KMS-11 (cell line): ENCODE measurements around the gene CACUL1.

Source experiments
- H2AFZ ChIP-seq: fragments of 200-600 bp; sonication (generic); 2 replicates; pipeline ENCODE4 v1.6.1; 2016; ENCODE audit warnings: antibody characterized with exemption, mixed run types, low read depth
- H3K27ac ChIP-seq: fragments of 200-600 bp; sonication (generic); 2 replicates; pipeline ENCODE4 v1.6.1; 2016; ENCODE audit warnings: mild to moderate bottlenecking, mixed run types
- H3K27me3 ChIP-seq: fragments of 200-600 bp; sonication (generic); 2 replicates; pipeline ENCODE4 v1.6.1; 2017; ENCODE audit warnings: mild to moderate bottlenecking, low read depth, mixed run types, moderate library complexity; ENCODE audit not compliant: insufficient read depth
- H3K36me3 ChIP-seq: fragments of 200-600 bp; sonication (generic); 2 replicates; pipeline ENCODE4 v1.6.1; 2017; ENCODE audit warnings: mild to moderate bottlenecking, mixed run types; ENCODE audit not compliant: insufficient read depth
- H3K4me1 ChIP-seq: fragments of 200-600 bp; sonication (generic); 2 replicates; pipeline ENCODE4 v1.6.1; 2016; ENCODE audit warnings: mild to moderate bottlenecking, low read depth, mixed run types; ENCODE audit not compliant: poor library complexity, severe bottlenecking
- H3K4me2 ChIP-seq: fragments of 200-600 bp; sonication (generic); 2 replicates; pipeline ENCODE4 v1.7.0; 2016; ENCODE audit warnings: mild to moderate bottlenecking, mixed run types
- H3K4me3 ChIP-seq: fragments of 200-600 bp; sonication (generic); IDR thresholded peaks from 2 replicates; pipeline ENCODE4 v1.6.1; 2017; ENCODE audit warnings: low read depth, low read length, mixed read lengths; ENCODE audit not compliant: insufficient read depth
- H3K79me2 ChIP-seq: fragments of 200-600 bp; sonication (generic); 2 replicates; pipeline ENCODE4 v1.6.1; 2016; ENCODE audit warnings: low read depth, mixed run types; ENCODE audit not compliant: insufficient read depth
- H3K9ac ChIP-seq: fragments of 200-600 bp; sonication (generic); 2 replicates; pipeline ENCODE4 v1.6.1; 2016; ENCODE audit warnings: mild to moderate bottlenecking, mixed run types
- H4K20me1 ChIP-seq: fragments of 200-600 bp; sonication (generic); 2 replicates; pipeline ENCODE4 v1.6.1; 2016; ENCODE audit warnings: mild to moderate bottlenecking, mixed run types; ENCODE audit not compliant: insufficient read depth
- TF ChIP-seq, protein P1 (sequence below): fragments of 200-600 bp; sonication (generic); conservative IDR thresholded peaks from 2 replicates; pipeline ENCODE4 v1.6.1; 2017; ENCODE audit warnings: low read depth, mild to moderate bottlenecking, antibody characterized with exemption, low read length, moderate library complexity, mixed read lengths

CACUL1 gene

DNA sequence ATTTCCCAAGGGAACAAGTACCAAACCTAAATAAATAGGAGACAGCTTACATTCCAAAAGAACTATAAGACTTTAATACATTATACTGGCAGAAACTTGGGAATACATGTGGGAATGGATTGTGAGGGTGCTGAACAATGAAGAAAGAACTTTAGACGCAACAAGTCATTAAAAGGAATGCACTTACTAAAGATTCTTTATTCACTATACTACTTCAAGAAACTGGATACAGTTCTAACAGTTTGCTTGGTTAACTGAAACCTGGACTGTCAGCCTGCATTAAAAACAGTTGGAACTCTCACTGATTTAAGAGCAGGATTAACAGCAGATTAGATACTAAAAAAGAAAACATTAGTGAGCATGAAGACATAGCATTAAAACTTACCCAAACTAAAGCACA lies 12.0 kb downstream of the CACUL1 start:
- Histone ChIP-seq H3K4me3 (no peak overlapping the region), H4K20me1 (peaks cover 3% of the 10 kb centered on the region; the same call in 1 of the 2 replicates), H3K9ac (no peak overlapping the region), H3K36me3 (no peaks in the 10 kb centered on the region), H2AFZ (no peak overlapping the region), H3K79me2 (peaks cover 83% of the 10 kb centered on the region), H3K4me2 (no peak overlapping the region), H3K27me3 (no peaks in the 10 kb centered on the region), H3K27ac (no peak overlapping the region), H3K4me1 (peaks cover 15% of the 10 kb centered on the region)
- TF ChIP-seq, protein P1, sequence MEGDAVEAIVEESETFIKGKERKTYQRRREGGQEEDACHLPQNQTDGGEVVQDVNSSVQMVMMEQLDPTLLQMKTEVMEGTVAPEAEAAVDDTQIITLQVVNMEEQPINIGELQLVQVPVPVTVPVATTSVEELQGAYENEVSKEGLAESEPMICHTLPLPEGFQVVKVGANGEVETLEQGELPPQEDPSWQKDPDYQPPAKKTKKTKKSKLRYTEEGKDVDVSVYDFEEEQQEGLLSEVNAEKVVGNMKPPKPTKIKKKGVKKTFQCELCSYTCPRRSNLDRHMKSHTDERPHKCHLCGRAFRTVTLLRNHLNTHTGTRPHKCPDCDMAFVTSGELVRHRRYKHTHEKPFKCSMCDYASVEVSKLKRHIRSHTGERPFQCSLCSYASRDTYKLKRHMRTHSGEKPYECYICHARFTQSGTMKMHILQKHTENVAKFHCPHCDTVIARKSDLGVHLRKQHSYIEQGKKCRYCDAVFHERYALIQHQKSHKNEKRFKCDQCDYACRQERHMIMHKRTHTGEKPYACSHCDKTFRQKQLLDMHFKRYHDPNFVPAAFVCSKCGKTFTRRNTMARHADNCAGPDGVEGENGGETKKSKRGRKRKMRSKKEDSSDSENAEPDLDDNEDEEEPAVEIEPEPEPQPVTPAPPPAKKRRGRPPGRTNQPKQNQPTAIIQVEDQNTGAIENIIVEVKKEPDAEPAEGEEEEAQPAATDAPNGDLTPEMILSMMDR, result no peak

DNA sequence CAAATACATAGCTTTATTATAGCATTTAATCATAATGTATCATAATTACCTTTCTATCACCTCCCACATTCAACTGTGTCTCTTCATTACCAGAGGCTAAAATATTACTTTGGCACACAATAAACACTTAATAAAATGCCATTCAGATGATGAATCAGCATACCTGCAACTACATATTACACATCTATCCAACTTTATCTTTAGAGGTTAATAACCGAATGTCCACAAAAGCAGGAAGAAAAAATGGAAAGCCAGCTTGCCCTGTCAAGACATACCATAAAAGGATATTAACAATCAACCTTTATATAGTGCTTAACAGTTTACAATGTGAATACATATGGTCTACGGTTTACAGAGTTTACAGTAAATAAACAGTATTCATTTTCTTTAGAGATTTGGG lies 12.7 kb downstream of the CACUL1 start:
- Histone ChIP-seq H4K20me1 (no peaks in the 10 kb centered on the region; the same call in 1 of the 2 replicates), H2AFZ (no peak overlapping the region), H3K27ac (no peak overlapping the region), H3K36me3 (no peaks in the 10 kb centered on the region), H3K27me3 (no peaks in the 10 kb centered on the region), H3K4me2 (no peak overlapping the region), H3K4me3 (no peak overlapping the region), H3K9ac (no peak overlapping the region), H3K4me1 (peaks cover 17% of the 10 kb centered on the region), H3K79me2 (peaks cover 75% of the 10 kb centered on the region)
- TF ChIP-seq, protein P1, result no peak

DNA sequence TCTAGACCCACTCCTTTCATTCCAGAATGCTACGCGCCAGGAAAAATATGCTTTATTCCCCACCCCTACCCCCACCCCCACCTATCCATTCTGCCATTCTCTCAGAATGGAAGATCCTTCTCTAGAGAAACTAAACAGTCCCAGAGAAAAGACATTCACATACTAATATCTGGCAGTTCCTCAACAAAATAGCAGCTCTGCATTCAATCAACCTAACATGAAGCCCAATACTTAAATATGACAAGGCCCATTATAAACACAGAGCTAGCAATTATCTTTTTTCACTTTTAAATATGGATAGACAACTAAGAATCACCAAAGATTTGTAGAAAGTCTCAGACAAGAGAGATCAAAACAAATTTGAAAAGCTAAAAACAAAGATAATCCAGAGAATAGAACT lies 16.4 kb downstream of the CACUL1 start:
- H4K20me1 ChIP-seq, result peaks cover 3% of the 10 kb centered on the region; the same call in 1 of the 2 replicates
- H3K4me1 ChIP-seq, result peaks cover 48% of the 10 kb centered on the region
- H3K27me3 ChIP-seq, result no peaks in the 10 kb centered on the region
- H3K27ac ChIP-seq, result no peak overlapping the region
- H3K9ac ChIP-seq, result no peak overlapping the region
- no peak overlapping the region for H3K4me2 ChIP-seq
- H3K4me3 ChIP-seq, result no peak overlapping the region
- H3K79me2 ChIP-seq, result peaks cover 56% of the 10 kb centered on the region; the same call in 1 of the 2 replicates
- no peaks in the 10 kb centered on the region for H3K36me3 ChIP-seq
- H2AFZ ChIP-seq, result no peak overlapping the region
- TF ChIP-seq, protein P1, result no peak

DNA sequence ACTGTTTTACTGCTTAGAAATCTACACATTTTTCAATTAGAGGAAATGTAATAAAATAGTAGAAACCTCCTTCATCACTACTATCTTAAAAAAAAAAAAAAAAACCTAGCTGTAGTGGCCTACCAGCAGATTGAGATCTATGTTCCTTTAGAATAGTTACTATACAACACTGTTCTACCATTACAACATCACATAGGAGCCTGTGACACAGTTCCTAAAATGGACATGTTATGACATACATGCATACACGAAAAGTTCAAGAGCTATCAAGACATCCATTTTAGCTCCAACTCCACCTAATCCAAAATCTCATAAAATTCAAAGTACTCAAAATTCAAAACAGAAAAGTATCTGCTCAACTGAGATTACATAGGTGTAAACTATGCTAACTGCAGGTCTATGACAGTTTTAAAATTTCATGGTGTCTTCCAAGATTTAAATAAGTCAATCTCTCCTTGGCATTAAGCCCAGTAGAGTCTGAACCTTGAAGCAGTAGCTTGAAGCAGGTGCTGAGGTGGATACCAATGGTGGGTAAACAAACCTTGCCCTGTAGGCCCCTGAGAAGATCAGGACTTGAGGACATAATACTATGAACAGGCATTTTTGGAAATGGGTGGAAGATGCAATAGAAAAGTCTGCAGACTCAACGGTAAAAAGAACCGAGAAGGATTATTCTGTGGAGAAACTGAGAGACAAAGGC lies 17.0 kb downstream of the CACUL1 start:
- Histone ChIP-seq H3K4me3 (no peak overlapping the region), H4K20me1 (peaks cover 9% of the 10 kb centered on the region; the same call in 1 of the 2 replicates), H3K4me1 (peaks cover 54% of the 10 kb centered on the region), H3K27me3 (no peaks in the 10 kb centered on the region), H2AFZ (no peak overlapping the region), H3K4me2 (no peak overlapping the region), H3K9ac (no peak overlapping the region), H3K36me3 (no peaks in the 10 kb centered on the region), H3K79me2 (peaks cover 51% of the 10 kb centered on the region; the same call in 1 of the 2 replicates), H3K27ac (no peak overlapping the region)
- TF ChIP-seq, protein P1, result no peak
